Fibroblast of mammary gland (primary cell): ENCODE data around the gene ARL5C.
A peak's percentile ranks its signal among the peaks of the same experiment; 100 is the strongest.

Source experiments
- DNase-seq: peaks from one replicate; pipeline ENCODE4 v3.0.0-alpha.2; 2010; ENCODE audit warnings: low read depth
- H3K4me3 ChIP-seq: 2 replicates; pipeline ENCODE4 v1.5.1; 2011; ENCODE audit warnings: low read depth, mild to moderate bottlenecking, low read length, moderate library complexity; ENCODE audit not compliant: control insufficient read depth
- TF ChIP-seq, protein P1 (sequence below): conservative IDR thresholded peaks from 2 replicates; pipeline ENCODE4 v1.5.1; 2011; ENCODE audit warnings: low read depth, low read length, inconsistent platforms; ENCODE audit not compliant: control insufficient read depth, insufficient read depth

The ARL5C gene

DNA sequence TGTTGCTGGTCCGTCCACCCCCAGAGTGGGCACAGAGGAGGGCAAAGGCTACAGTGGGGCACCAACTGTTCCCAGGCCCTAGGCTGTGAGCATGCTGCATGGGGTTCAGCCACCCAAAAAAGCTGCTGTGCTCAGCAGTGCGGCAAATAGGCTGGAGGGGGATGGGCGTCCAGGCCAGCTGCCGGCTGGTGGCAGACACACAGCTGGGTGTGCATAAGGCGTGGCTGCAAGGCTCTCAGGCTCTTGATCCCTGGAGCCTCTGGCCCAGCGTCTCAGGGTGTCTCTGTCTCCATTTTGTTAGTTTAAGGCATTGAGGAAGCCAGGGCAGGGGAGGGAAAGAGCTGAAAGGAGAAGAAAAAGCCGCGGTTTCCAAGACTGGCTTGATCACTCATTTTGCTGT is 42.9 kb upstream of the ARL5C start:
- no peak for DNase-seq
- H3K4me3 ChIP-seq: no peak overlapping the region
- TF ChIP-seq, protein P1, sequence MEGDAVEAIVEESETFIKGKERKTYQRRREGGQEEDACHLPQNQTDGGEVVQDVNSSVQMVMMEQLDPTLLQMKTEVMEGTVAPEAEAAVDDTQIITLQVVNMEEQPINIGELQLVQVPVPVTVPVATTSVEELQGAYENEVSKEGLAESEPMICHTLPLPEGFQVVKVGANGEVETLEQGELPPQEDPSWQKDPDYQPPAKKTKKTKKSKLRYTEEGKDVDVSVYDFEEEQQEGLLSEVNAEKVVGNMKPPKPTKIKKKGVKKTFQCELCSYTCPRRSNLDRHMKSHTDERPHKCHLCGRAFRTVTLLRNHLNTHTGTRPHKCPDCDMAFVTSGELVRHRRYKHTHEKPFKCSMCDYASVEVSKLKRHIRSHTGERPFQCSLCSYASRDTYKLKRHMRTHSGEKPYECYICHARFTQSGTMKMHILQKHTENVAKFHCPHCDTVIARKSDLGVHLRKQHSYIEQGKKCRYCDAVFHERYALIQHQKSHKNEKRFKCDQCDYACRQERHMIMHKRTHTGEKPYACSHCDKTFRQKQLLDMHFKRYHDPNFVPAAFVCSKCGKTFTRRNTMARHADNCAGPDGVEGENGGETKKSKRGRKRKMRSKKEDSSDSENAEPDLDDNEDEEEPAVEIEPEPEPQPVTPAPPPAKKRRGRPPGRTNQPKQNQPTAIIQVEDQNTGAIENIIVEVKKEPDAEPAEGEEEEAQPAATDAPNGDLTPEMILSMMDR: no peak

DNA sequence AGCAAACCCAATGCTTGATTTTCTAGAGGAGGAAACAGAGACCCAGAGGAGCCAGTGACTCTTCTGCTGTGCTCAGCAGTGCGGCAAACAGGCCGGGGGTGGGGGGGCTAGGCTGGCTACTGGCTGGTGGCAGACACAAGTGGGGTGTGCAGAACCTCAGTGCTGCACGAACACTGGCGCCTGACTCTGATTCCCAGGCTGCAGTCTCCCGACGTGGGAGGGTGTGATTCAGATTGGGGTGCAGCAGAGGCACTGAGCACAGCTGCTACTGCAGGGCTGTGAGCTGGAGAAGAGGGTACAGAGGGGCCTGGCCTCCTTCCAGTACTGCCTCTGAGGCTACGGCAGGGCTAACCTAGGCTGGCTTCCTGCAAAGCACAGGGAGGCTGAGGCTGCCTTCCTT is 42.2 kb upstream of the ARL5C start:
- no peak overlapping the region for H3K4me3 ChIP-seq
- no peak for DNase-seq

DNA sequence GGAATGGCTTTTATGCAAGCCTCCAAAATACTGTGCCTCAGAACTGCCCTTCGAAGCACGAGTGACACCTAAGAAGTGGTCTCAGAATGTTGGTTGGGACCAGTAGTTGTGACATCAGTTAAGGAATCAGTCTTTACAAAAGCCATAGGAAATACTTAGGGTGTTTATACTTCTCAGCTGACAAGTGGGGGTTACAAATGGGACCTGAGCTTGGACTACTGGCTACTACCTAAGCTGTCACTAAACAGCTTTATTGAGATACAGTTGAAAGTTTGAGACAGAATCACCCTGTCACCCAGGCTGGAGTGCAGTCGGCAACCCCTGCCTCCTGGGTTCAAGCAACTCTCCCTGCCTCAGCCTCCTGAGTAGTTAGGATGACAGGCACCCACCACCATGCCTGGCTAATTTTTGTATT is 39.2 kb upstream of the ARL5C start:
- no peak overlapping the region for H3K4me3 ChIP-seq
- TF ChIP-seq, protein P1: no peak
- no peak for DNase-seq

More for the DNA sequence above, 42.2 kb upstream of the ARL5C start:
- TF ChIP-seq, protein P1: no peak

DNA sequence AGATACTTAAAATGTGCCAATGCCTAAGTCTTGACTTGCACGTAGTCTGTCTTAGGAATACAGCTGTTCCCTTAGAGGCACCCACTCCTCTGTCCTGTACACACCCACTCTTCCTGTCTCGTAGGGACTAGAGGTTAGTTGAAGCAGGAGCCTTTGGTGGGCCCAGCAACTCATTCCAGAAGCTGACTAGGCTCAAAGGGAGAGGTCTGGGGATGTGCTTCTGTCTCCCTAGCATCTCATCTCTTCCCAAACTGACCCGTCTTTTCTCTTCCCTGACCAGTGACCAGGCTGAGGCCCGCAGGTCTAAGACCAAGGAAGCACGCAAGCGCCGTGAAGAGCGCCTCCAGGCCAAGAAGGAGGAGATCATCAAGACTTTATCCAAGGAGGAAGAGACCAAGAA is 38.3 kb upstream of the ARL5C start:
- H3K4me3 ChIP-seq: no peak overlapping the region
- DNase-seq: no peak

DNA sequence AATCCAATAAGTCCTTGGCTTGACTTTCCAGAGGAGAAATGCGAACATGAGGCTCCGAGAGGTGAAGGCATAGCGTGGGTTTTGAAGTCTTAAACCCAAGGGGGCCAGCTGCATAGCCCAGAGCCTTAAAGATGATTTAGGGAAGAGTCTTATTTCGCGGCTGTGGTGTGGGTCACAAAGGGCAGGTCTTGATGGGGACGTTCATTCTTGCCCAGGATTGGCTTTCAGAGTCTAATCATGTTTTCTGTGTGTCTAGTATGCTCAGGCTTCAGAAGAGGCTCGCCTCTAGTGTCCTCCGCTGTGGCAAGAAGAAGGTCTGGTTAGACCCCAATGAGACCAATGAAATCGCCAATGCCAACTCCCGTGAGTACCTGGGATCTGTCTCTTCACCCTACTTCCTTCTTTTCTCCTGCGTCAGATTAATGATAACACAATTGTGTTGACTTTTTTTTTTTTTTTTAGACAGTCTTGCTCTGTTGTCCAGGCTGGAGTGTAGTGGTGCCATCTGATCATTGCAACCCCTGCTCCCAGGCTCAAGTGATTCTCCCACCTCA is 35.1 kb upstream of the ARL5C start:
- peak overlapping the region; percentile 99 for H3K4me3 ChIP-seq
- TF ChIP-seq, protein P1: no peak
- DNase-seq: no peak

More for the DNA sequence above, 38.3 kb upstream of the ARL5C start:
- TF ChIP-seq, protein P1: no peak

DNA sequence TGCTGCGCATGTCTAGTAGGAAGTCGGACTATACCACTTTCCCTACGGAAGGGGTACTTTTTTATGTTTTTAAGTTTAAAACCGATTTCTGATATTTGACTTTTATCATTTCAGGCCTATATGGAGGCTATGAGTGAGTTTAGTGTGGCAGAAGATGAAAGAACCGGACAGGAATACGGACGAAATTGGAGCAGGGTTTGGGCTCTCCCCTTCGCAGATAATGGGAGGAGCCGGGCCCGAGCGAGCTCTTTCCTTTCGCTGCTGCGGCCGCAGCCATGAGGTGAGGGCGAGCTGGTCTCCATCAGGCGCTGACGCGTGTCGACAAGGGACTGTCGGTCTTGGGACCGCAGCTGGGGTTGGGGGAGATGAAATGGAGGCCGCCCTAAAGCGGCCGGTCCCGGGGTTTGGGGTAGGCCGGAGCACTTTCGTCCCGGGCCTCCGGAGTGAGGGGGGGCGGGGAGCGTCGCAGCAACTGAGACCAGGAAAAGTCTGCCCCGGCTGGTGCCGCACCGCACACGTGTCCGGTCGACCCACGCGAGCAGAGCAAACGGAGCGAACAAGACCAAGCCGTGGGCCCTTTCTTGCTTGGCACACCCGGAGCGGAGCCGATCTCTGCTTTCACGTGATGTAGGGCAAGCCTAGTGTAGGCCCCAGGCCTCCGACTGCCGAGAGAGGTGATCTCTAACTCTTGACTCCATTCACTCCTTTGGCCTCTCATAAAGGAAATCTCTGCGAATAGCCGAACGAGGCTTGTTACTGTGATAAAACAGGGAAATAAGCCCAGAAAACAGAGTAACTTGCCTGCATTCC is 34.3 kb upstream of the ARL5C start, which contains the start of gene RPL19:
RPL19 (plus strand) TSS at position 214 of the 810 bp plus-strand sequence; CDS start at position 276, 62 bp downstream.
- TF ChIP-seq, protein P1: no peak
- peak within 1 kb of the TSS; percentile 99 for H3K4me3 ChIP-seq
- peak; percentile 32 for DNase-seq
